HepG2 (cell line): ENCODE results near the gene PXYLP1. TPM values are rescaled to one million over a fixed set of nuclear protein-coding genes. Genes with fewer than 3 reads are reported as not detected.
A peak's percentile ranks its signal among the peaks of the same experiment; 100 is the strongest.

Experiments used
- DMAP1 ChIP-seq: IDR thresholded peaks from 2 replicates; pipeline ENCODE4 v1.6.1; 2016
- MZF1 ChIP-seq: sonication (generic); formaldehyde crosslinking; IDR thresholded peaks from 2 replicates; pipeline ENCODE4 v1.8.1; 2023; ENCODE audit warnings: mild to moderate bottlenecking, missing genetic modification reagents, borderline replicate concordance
- POLR2G ChIP-seq: fragments of 200-400 bp; formaldehyde crosslinking; IDR thresholded peaks from 2 replicates; pipeline ENCODE4 v1.6.1; 2018; ENCODE audit warnings: mild to moderate bottlenecking, low read depth, low read length, moderate library complexity
- REPIN1 ChIP-seq: sonication (generic); formaldehyde crosslinking; IDR thresholded peaks from 2 replicates; pipeline ENCODE4 v1.8.0; 2022; ENCODE audit warnings: missing genetic modification reagents, low read depth, mild to moderate bottlenecking, borderline replicate concordance
- RXRB ChIP-seq: IDR thresholded peaks from 2 replicates; pipeline ENCODE4 v1.6.1; 2016; ENCODE audit warnings: borderline replicate concordance, missing genetic modification reagents, missing compliant biosample characterization
- ZNF331 ChIP-seq: sonication (generic); formaldehyde crosslinking; IDR thresholded peaks from 2 replicates; pipeline ENCODE4 v1.4.0; 2020; ENCODE audit warnings: missing genetic modification reagents
- ZNF350 ChIP-seq: sonication (generic); formaldehyde crosslinking; IDR thresholded peaks from 2 replicates; pipeline ENCODE4 v1.4.0; 2020; ENCODE audit warnings: mild to moderate bottlenecking, low read depth, missing genetic modification reagents, borderline replicate concordance
- ZNF570 ChIP-seq: sonication (generic); formaldehyde crosslinking; IDR thresholded peaks from 2 replicates; pipeline ENCODE4 v1.4.0; 2020; ENCODE audit warnings: mild to moderate bottlenecking, missing genetic modification reagents, borderline replicate concordance
- ZNF747 ChIP-seq: sonication (generic); formaldehyde crosslinking; IDR thresholded peaks from 2 replicates; pipeline ENCODE4 v1.8.1; 2023; ENCODE audit warnings: missing genetic modification reagents, mild to moderate bottlenecking, borderline replicate concordance
- polyA plus RNA-seq, 8 experiments: library from polyadenylated mRNA; depleted of rRNA in 3 of 8; stranded (reverse) in 7 of 8; unstranded in 1 of 8; fragments of >200 nt; fragmentation: Illumina TruSeq in 4 of 8; extraction: Trizol in 4 of 8; gene quantifications; 2 replicates each; pipeline versions ENCODE4 v1.2.1 to v1.2.3, GENCODE V29; 2011 to 2016; ENCODE audit warnings: low read depth in 4 of 8, missing spikeins in 1 of 8, mixed read lengths in 1 of 8; ENCODE audit not compliant: insufficient read depth in 1 of 8
- total RNA-seq, 5 experiments: library from RNA; depleted of rRNA; stranded (reverse); fragments of >200 nt; fragmentation: Illumina TruSeq; extraction: Trizol; gene quantifications; 2 replicates each; pipeline ENCODE4 v1.2.3, GENCODE V29; 2016; ENCODE audit warnings: low read depth in 1 of 5
- TF ChIP-seq, protein P1 (sequence below): sonication (generic); formaldehyde crosslinking; IDR thresholded peaks from 2 replicates; pipeline ENCODE4 v1.5.1; 2020; ENCODE audit warnings: mild to moderate bottlenecking, missing genetic modification reagents, moderate library complexity
- TF ChIP-seq, protein P2 (sequence below): IDR thresholded peaks from 2 replicates; pipeline ENCODE4 v1.4.0; 2020; ENCODE audit warnings: mild to moderate bottlenecking, missing genetic modification reagents
- TF ChIP-seq, protein P3 (sequence below): sonication (generic); formaldehyde crosslinking; IDR thresholded peaks from 2 replicates; pipeline ENCODE4 v1.9.0; 2022; ENCODE audit warnings: missing genetic modification reagents, mild to moderate bottlenecking, borderline replicate concordance
- TF ChIP-seq, protein P4 (sequence below): IDR thresholded peaks from 2 replicates; pipeline ENCODE4 v1.6.1; 2016; ENCODE audit warnings: mild to moderate bottlenecking, missing biosample characterization, missing genetic modification reagents
- TF ChIP-seq, protein P5 (sequence below): sonication (generic); formaldehyde crosslinking; IDR thresholded peaks from 2 replicates; pipeline ENCODE4 v1.4.0; 2020; ENCODE audit warnings: low read depth, missing genetic modification reagents

The PXYLP1 gene
- total and polyA plus RNA-seq, 2 of the 13 experiments (the other 11 are each of a cell fraction or from before 2014, with no cell fraction given), result 4.9 to 8.1 TPM

DNA sequence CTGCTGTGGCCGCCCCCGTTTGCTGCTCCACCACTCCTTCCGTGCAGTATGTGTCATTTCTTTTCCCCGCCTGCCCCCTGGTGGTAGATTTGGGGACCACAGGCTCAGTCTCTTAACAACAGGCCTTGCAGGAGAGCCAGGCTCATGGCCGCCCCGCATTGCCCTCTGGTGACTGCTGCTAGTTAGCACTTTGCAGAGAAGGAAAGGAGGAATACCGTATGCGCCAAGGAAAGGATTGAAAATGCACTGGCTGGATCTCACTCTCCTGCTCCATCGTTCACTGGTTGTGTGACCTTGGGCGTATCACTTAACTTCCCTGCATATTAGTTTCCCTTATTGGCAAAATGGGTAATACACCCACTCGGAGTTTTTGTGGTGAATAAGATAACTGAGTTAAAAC lies 39.3 kb upstream of the PXYLP1 start (continued):
- TF ChIP-seq, protein P1, sequence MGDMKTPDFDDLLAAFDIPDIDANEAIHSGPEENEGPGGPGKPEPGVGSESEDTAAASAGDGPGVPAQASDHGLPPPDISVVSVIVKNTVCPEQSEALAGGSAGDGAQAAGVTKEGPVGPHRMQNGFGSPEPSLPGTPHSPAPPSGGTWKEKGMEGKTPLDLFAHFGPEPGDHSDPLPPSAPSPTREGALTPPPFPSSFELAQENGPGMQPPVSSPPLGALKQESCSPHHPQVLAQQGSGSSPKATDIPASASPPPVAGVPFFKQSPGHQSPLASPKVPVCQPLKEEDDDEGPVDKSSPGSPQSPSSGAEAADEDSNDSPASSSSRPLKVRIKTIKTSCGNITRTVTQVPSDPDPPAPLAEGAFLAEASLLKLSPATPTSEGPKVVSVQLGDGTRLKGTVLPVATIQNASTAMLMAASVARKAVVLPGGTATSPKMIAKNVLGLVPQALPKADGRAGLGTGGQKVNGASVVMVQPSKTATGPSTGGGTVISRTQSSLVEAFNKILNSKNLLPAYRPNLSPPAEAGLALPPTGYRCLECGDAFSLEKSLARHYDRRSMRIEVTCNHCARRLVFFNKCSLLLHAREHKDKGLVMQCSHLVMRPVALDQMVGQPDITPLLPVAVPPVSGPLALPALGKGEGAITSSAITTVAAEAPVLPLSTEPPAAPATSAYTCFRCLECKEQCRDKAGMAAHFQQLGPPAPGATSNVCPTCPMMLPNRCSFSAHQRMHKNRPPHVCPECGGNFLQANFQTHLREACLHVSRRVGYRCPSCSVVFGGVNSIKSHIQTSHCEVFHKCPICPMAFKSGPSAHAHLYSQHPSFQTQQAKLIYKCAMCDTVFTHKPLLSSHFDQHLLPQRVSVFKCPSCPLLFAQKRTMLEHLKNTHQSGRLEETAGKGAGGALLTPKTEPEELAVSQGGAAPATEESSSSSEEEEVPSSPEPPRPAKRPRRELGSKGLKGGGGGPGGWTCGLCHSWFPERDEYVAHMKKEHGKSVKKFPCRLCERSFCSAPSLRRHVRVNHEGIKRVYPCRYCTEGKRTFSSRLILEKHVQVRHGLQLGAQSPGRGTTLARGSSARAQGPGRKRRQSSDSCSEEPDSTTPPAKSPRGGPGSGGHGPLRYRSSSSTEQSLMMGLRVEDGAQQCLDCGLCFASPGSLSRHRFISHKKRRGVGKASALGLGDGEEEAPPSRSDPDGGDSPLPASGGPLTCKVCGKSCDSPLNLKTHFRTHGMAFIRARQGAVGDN (CRISPR knock-in tag), result 0 out of 2 replicates have a peak, but pooled peaks have one; percentile 11
- TF ChIP-seq ZNF331 (CRISPR knock-in tag), result 0 out of 2 replicates have a peak, but pooled peaks have one; percentile 41
- TF ChIP-seq, protein P2, sequence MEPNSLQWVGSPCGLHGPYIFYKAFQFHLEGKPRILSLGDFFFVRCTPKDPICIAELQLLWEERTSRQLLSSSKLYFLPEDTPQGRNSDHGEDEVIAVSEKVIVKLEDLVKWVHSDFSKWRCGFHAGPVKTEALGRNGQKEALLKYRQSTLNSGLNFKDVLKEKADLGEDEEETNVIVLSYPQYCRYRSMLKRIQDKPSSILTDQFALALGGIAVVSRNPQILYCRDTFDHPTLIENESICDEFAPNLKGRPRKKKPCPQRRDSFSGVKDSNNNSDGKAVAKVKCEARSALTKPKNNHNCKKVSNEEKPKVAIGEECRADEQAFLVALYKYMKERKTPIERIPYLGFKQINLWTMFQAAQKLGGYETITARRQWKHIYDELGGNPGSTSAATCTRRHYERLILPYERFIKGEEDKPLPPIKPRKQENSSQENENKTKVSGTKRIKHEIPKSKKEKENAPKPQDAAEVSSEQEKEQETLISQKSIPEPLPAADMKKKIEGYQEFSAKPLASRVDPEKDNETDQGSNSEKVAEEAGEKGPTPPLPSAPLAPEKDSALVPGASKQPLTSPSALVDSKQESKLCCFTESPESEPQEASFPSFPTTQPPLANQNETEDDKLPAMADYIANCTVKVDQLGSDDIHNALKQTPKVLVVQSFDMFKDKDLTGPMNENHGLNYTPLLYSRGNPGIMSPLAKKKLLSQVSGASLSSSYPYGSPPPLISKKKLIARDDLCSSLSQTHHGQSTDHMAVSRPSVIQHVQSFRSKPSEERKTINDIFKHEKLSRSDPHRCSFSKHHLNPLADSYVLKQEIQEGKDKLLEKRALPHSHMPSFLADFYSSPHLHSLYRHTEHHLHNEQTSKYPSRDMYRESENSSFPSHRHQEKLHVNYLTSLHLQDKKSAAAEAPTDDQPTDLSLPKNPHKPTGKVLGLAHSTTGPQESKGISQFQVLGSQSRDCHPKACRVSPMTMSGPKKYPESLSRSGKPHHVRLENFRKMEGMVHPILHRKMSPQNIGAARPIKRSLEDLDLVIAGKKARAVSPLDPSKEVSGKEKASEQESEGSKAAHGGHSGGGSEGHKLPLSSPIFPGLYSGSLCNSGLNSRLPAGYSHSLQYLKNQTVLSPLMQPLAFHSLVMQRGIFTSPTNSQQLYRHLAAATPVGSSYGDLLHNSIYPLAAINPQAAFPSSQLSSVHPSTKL (CRISPR knock-in tag), result 0 out of 2 replicates have a peak, but pooled peaks have one; percentile 13
- TF ChIP-seq, protein P3, sequence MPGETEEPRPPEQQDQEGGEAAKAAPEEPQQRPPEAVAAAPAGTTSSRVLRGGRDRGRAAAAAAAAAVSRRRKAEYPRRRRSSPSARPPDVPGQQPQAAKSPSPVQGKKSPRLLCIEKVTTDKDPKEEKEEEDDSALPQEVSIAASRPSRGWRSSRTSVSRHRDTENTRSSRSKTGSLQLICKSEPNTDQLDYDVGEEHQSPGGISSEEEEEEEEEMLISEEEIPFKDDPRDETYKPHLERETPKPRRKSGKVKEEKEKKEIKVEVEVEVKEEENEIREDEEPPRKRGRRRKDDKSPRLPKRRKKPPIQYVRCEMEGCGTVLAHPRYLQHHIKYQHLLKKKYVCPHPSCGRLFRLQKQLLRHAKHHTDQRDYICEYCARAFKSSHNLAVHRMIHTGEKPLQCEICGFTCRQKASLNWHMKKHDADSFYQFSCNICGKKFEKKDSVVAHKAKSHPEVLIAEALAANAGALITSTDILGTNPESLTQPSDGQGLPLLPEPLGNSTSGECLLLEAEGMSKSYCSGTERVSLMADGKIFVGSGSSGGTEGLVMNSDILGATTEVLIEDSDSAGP (CRISPR knock-in tag), result peak; percentile 37; the same call in 1 of the 2 replicates
- peak; percentile 48; the same call in 1 of the 2 replicates for TF ChIP-seq RXRB
- TF ChIP-seq ZNF350 (CRISPR knock-in tag), result 0 out of 2 replicates have a peak, but pooled peaks have one; percentile 29
- TF ChIP-seq MZF1, result no peak
- TF ChIP-seq, protein P4, sequence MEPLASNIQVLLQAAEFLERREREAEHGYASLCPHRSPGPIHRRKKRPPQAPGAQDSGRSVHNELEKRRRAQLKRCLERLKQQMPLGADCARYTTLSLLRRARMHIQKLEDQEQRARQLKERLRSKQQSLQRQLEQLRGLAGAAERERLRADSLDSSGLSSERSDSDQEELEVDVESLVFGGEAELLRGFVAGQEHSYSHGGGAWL (CRISPR knock-in tag), result peak; percentile 36; the same call in 1 of the 2 replicates
- TF ChIP-seq ZNF570, result no peak
- TF ChIP-seq POLR2G, result no peak
- peak; percentile 70; the same call in 1 of the 2 replicates for TF ChIP-seq REPIN1 (CRISPR knock-in tag)
- TF ChIP-seq, protein P5, sequence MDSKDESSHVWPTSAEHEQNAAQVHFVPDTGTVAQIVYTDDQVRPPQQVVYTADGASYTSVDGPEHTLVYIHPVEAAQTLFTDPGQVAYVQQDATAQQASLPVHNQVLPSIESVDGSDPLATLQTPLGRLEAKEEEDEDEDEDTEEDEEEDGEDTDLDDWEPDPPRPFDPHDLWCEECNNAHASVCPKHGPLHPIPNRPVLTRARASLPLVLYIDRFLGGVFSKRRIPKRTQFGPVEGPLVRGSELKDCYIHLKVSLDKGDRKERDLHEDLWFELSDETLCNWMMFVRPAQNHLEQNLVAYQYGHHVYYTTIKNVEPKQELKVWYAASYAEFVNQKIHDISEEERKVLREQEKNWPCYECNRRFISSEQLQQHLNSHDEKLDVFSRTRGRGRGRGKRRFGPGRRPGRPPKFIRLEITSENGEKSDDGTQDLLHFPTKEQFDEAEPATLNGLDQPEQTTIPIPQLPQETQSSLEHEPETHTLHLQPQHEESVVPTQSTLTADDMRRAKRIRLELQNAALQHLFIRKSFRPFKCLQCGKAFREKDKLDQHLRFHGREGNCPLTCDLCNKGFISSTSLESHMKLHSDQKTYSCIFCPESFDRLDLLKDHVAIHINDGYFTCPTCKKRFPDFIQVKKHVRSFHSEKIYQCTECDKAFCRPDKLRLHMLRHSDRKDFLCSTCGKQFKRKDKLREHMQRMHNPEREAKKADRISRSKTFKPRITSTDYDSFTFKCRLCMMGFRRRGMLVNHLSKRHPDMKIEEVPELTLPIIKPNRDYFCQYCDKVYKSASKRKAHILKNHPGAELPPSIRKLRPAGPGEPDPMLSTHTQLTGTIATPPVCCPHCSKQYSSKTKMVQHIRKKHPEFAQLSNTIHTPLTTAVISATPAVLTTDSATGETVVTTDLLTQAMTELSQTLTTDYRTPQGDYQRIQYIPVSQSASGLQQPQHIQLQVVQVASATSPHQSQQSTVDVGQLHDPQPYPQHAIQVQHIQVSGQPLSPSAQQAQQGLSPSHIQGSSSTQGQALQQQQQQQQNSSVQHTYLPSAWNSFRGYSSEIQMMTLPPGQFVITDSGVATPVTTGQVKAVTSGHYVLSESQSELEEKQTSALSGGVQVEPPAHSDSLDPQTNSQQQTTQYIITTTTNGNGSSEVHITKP (CRISPR knock-in tag), result no peak
- TF ChIP-seq DMAP1, result no peak
- TF ChIP-seq ZNF747, result no peak
